Activated CD8-positive, alpha-beta T cell treated with anti-CD3 and anti-CD28 coated beads for 36 hours (primary cell): ENCODE measurements around the gene NFYB. TPM values are rescaled to one million over a fixed set of nuclear protein-coding genes. Genes with fewer than 3 reads are reported as not detected.

ENCODE experiments used
- ATAC-seq: fragments of 200-7000 bp; cut with Tn5 transposase; one replicate; pipeline ENCODE4 v1.10.0; 2021; ENCODE audit warnings: mild to moderate bottlenecking, moderate library complexity
- CTCF ChIA-PET: fragments of 350-600 bp; sonication (Branson Sonifier 250); formaldehyde crosslinking; loops from one replicate; lab custom pipeline; 2021; ENCODE audit warnings: antibody characterized with exemption; lab: Charles Lee
- POLR2A ChIA-PET: fragments of 350-600 bp; sonication (Branson Sonifier 250); formaldehyde crosslinking; loops from one replicate; lab custom pipeline; 2021; ENCODE audit warnings: antibody characterized with exemption; lab: Charles Lee
- DNase-seq: peaks from one replicate; pipeline ENCODE4 v3.0.0-alpha.2; 2020
- H3K27ac Mint-ChIP-seq: one replicate; pipeline ENCODE4 v1.8.0; 2021; ENCODE audit warnings: mild to moderate bottlenecking, mixed read lengths
- H3K27me3 Mint-ChIP-seq: one replicate; pipeline ENCODE4 v1.8.0; 2021; ENCODE audit warnings: mixed read lengths
- H3K36me3 Mint-ChIP-seq: one replicate; pipeline ENCODE4 v1.8.0; 2021; ENCODE audit warnings: low read depth, mixed read lengths
- H3K4me1 Mint-ChIP-seq: one replicate; pipeline ENCODE4 v1.8.0; 2021; ENCODE audit warnings: low read depth, mixed read lengths
- H3K4me3 Mint-ChIP-seq: one replicate; pipeline ENCODE4 v1.8.0; 2021; ENCODE audit warnings: mild to moderate bottlenecking, moderate library complexity, mixed read lengths
- H3K9me3 Mint-ChIP-seq: one replicate; pipeline ENCODE4 v1.8.0; 2021; ENCODE audit warnings: mixed read lengths
- intact Hi-C: fragments of 100-400 bp; cut with micrococcal nuclease; formaldehyde crosslinking; loops from one replicate; pipeline ENCODE4 v1.10.0; 2022
- total RNA-seq, 2 experiments: library from RNA; stranded (reverse); gene quantifications; one replicate each; pipeline ENCODE4 v1.2.3, GENCODE V29; 2021
- TF ChIP-seq, protein P1 (sequence below): fragments of 200-600 bp; IDR thresholded peaks from one replicate; pipeline ENCODE4 v1.8.0; 2022; ENCODE audit warnings: antibody characterized with exemption, mild to moderate bottlenecking

Gene NFYB
- total RNA-seq, 2 experiments from 2014 or later, result 26.7 to 30.6 TPM

DNA sequence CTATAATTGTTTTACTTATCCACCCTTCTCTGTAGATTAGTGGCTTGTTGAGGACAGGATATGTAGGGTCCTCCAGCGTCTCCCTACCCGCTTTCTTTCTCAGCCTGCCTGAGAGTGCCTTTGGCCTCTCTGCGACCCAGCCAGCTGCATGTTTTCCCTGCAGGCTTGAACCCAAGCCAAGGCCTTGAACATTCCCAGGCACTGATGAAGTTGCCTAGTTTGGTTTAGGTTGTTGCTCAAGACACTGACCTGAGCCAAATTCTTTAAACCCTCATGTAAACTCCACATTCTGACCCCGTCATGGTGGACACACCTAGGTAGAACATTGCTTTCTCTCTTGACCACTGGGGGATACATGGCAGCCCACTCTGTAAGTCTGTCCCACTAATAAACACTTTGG, 44.1 kb upstream of the NFYB start:
- ChIA-PET CTCF (no interaction called here), POLR2A (no interaction called here)
- peaks cover 2% of the 10 kb centered on the region for H3K9me3 Mint-ChIP-seq
- DNase-seq, result no peak
- no peak overlapping the region for H3K4me3 Mint-ChIP-seq
- H3K27me3 Mint-ChIP-seq, result peaks cover 1% of the 10 kb centered on the region
- no peak overlapping the region for H3K27ac Mint-ChIP-seq
- H3K4me1 Mint-ChIP-seq, result peaks cover 11% of the 10 kb centered on the region
- ATAC-seq, result no peak
- TF ChIP-seq, protein P1, sequence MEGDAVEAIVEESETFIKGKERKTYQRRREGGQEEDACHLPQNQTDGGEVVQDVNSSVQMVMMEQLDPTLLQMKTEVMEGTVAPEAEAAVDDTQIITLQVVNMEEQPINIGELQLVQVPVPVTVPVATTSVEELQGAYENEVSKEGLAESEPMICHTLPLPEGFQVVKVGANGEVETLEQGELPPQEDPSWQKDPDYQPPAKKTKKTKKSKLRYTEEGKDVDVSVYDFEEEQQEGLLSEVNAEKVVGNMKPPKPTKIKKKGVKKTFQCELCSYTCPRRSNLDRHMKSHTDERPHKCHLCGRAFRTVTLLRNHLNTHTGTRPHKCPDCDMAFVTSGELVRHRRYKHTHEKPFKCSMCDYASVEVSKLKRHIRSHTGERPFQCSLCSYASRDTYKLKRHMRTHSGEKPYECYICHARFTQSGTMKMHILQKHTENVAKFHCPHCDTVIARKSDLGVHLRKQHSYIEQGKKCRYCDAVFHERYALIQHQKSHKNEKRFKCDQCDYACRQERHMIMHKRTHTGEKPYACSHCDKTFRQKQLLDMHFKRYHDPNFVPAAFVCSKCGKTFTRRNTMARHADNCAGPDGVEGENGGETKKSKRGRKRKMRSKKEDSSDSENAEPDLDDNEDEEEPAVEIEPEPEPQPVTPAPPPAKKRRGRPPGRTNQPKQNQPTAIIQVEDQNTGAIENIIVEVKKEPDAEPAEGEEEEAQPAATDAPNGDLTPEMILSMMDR, result no peak
- intact Hi-C loops, result no loop called here
- no peaks in the 10 kb centered on the region for H3K36me3 Mint-ChIP-seq

DNA sequence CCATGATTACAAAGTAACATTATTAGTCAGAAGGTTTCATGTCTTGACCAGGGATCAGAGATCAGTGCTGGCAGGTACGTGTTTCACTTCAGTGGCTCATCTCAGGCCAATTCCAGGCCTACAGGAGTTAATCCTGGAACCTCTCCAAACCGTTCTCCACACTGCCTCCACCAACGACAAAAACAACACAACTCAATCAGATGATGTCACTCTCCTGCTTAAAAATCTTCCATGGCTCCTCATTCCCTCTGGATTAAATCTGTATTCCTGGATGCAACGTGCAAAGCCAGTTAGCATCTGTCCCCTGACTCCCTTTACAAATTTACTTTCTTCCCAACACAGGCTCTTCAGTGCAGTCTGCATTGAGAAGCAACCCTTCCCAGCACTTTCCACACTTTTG, 43.3 kb upstream of the NFYB start:
- H3K4me1 Mint-ChIP-seq, result peaks cover 12% of the 10 kb centered on the region
- H3K4me3 Mint-ChIP-seq, result no peak overlapping the region
- H3K27me3 Mint-ChIP-seq, result peaks cover 1% of the 10 kb centered on the region
- DNase-seq (no peak), ATAC-seq (no peak)
- peaks cover 2% of the 10 kb centered on the region for H3K9me3 Mint-ChIP-seq
- H3K27ac Mint-ChIP-seq, result no peak overlapping the region
- intact Hi-C loops, result no loop called here
- no peaks in the 10 kb centered on the region for H3K36me3 Mint-ChIP-seq
- ChIA-PET POLR2A (interaction anchor here (1.2 kb wide), 1 partner anchor 15 kb away, joined by 3 read pairs; no protein-coding TSS in a partner anchor), CTCF (no interaction called here)
- TF ChIP-seq, protein P1, result no peak

DNA sequence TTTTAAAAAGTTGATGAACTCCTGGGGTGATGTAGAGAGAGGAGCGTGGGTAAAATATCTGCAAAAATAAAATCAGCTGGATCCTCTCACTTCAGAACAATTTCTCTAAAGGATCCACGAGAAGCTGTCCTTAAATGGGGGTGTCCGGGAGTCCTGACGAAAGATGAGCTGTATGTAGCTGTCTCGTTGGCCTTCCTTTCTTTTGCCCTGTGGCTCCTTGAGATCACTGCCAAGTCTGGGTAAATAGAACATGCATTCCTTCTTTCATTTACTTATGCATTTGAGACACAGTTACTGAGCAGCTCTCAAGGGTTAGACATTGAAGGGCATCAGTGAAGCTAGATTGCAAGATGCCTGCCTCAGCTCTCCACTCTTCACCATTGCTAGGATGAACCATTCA, 42.4 kb upstream of the NFYB start:
- Mint-ChIP-seq H3K4me3 (no peak overlapping the region), H3K36me3 (no peaks in the 10 kb centered on the region), H3K4me1 (peaks cover 12% of the 10 kb centered on the region), H3K9me3 (peaks cover 2% of the 10 kb centered on the region), H3K27me3 (peaks cover 1% of the 10 kb centered on the region), H3K27ac (no peak overlapping the region)
- ChIA-PET POLR2A (interaction anchor here (1.2 kb wide), 1 partner anchor 14 kb away, joined by 3 read pairs; no protein-coding TSS in a partner anchor), CTCF (no interaction called here)
- ATAC-seq (no peak), DNase-seq (no peak)
- intact Hi-C loops, result no loop called here
- TF ChIP-seq, protein P1, result no peak

DNA sequence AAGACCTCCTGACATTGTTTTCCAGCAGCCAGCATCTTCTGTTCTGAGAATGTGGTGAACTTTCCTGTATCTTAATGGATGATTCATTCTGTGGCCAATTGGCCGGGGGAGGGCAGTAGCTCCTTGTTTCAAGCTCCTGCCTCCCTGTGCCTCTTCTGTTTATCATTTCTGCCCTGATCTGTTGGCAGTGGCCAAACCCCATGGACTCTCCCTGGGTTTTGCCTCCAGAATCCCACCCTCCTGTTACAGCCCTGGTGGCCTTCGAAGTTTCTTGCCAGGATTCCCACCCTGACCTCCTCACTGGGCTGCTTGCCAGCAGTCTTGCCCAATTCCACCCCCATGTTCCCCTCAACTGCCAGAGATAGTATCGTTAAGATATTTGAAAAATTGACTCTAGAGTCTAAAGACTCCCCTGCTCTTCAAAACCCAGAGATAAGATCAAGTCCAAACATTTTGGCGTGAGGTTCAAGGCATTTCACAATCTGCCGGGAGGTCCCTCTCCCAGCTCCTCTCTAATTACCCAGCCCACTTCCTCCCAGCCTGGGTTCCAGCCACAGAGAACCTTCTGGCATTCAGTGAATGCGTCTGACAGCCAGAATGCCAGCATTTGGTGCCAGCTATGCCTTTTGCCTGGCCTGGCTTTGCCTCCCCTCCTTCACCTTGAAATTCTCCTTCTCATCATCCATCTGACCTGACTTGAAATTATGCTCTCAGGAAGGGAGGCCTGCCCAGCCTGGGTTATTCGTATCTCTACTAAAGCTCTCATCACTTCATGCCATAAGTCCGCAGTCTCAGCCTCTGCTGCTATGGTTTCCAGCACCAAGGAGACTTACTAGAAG, 39.9 kb upstream of the NFYB start:
- Mint-ChIP-seq H3K27me3 (peaks cover 1% of the 10 kb centered on the region), H3K4me3 (no peak overlapping the region), H3K4me1 (peaks cover 12% of the 10 kb centered on the region), H3K36me3 (no peaks in the 10 kb centered on the region), H3K27ac (no peak overlapping the region), H3K9me3 (no peaks in the 10 kb centered on the region)
- DNase-seq (peak; percentile 67), ATAC-seq (peak; percentile 76)
- ChIA-PET POLR2A (no interaction called here), CTCF (interaction anchor here (0.5 kb wide), 1 partner anchor 672 kb away, joined by 3 read pairs; no protein-coding TSS in a partner anchor)
- intact Hi-C loops, result no loop called here
- TF ChIP-seq, protein P1, result no peak

DNA sequence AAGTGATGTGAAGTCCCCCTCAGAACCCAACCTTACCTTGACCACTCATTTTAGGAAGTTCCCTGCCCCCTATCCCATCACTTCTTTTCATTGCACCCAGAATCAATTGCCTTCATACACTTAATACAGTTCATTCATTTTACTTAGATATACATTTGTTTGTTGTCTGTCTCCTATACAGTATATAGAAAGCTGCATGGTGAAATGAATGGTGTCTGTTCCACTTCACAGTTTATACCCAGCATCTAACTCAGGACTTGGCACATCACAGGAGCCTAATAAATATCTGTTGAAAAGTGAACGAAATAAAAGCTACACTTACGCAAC, 39.3 kb upstream of the NFYB start:
- Mint-ChIP-seq H3K36me3 (no peaks in the 10 kb centered on the region), H3K4me3 (no peak overlapping the region), H3K27me3 (peaks cover 1% of the 10 kb centered on the region), H3K4me1 (peaks cover 12% of the 10 kb centered on the region), H3K27ac (no peak overlapping the region), H3K9me3 (no peaks in the 10 kb centered on the region)
- no peak for DNase-seq
- TF ChIP-seq, protein P1, result no peak
- ChIA-PET POLR2A (no interaction called here), CTCF (no interaction called here)
- no peak for ATAC-seq
- intact Hi-C loops, result no loop called here
